NCI-H2081 treated with DMSO at 0.1 percent for 48 hours (cell line): Measurements from ENCODE around the gene CCDC92.

Source experiments
- DNase-seq: peaks from one replicate; lab custom pipeline; 2025; lab: John Stamatoyannopoulos, UW

Gene CCDC92

GRCh38 chr12:123908884-123909725 lies 63.5 kb downstream of the CCDC92 start:
- DNase-seq = no peak

GRCh38 chr12:123907726-123908476 lies 64.7 kb downstream of the CCDC92 start:
- no peak for DNase-seq

GRCh38 chr12:123906711-123907420 lies 65.8 kb downstream of the CCDC92 start:
- no peak for DNase-seq

DNA sequence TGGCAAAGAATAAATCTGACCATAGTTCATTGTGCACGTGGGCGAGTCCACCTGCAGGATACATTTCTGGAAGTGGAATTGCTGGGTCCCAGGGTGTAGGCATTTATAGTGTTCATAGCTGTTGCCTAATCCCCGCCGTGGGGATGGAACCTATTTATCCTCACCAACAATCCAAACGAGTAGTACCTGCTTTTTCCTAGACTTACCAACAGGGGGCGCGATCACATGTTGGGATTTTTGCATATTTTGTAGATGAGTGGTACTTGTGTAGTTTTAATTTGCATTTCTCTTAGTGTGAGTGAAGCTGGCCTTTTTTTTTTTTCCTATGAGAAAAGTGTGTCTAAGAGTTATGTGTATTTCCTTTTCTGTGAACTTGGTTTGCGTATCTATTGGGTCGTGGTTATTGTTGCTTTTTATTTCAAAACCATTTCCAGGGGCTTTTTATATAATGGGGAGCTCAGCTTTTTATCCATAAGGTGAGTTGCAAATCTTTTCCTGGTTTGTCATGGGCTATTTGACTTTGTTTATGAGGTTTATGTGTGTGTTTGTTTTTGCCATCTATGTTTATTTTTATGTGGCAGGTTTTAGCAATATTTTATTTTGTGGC lies 67.2 kb downstream of the CCDC92 start:
- no peak for DNase-seq

- DNase-seq = no peak
These were observed 69.1 kb downstream of the CCDC92 start for GRCh38 chr12:123903301-123904065.

- DNase-seq = no peak
These were observed 69.8 kb downstream of the CCDC92 start for GRCh38 chr12:123902821-123903220.

- no peak for DNase-seq
These were observed 71.7 kb downstream of the CCDC92 start for GRCh38 chr12:123900871-123901376.

DNA sequence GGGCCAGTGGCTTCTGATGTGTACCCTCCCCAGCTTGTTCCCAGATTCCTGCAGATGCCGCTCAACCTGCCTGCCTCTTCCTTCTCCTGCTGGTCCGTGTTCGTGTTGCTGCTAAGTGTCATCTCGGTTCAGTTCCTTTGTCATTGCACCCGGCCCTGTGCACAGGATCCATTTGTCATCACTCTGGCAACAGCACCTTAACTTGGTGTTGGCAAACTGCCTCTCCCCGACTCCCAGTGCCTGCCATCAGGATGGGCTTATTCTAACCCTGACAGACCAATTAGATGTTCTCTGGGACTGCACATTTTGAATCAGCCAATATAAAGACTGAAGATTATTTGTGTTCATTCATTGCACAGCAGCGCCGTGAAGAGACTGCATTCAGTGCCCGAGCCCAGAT lies 73.3 kb downstream of the CCDC92 start:
- DNase-seq = no peak

- no peak for DNase-seq
These were observed 74.0 kb downstream of the CCDC92 start for GRCh38 chr12:123898673-123899072.

- DNase-seq = no peak
These were observed 75.4 kb downstream of the CCDC92 start for GRCh38 chr12:123897221-123897620.

GRCh38 chr12:123896767-123897166 lies 75.9 kb downstream of the CCDC92 start:
- DNase-seq = no peak

DNA sequence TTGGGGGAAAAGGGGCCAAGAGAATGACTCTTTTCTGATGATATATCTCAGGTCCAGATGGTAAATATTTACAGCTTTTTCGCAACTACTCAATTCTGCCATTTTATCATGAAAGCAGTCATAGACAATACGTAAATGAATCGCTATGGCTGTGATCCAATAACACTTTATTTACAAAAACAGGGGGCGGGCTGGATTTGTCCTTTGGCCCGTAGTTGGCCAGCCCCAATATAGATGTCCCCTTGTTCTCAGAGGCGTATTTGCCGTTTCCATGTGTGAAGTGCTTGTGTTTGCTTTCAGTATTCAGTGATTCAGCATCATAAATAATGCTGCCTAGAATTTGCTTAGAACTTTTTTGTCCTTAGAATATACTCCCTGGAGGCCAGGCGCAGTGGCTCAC lies 77.2 kb downstream of the CCDC92 start:
- DNase-seq = no peak

- DNase-seq = no peak
These were observed 77.7 kb downstream of the CCDC92 start for GRCh38 chr12:123894823-123895345.

- DNase-seq = no peak
These were observed 79.4 kb downstream of the CCDC92 start for GRCh38 chr12:123893276-123893675.

- DNase-seq = no peak
These were observed 79.8 kb downstream of the CCDC92 start for GRCh38 chr12:123892853-123893252.

DNA sequence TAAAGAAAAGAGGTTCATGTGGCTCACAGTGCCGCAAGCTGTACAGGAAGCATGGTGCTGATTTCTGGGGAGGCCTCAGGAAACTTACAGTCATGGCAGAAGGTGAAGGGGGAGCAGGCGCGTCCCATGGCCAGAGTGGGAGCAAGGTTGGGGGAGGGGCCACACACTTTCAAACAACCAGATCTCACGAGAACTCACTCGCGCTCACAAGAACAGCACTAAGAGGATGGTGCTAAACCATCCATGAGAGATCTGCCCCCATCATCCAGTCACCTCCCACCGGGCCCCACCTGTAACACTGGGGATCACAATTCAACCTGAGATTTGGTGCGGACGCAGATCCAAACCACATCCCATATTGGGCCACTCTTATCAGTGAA lies 80.5 kb downstream of the CCDC92 start:
- DNase-seq = no peak

DNA sequence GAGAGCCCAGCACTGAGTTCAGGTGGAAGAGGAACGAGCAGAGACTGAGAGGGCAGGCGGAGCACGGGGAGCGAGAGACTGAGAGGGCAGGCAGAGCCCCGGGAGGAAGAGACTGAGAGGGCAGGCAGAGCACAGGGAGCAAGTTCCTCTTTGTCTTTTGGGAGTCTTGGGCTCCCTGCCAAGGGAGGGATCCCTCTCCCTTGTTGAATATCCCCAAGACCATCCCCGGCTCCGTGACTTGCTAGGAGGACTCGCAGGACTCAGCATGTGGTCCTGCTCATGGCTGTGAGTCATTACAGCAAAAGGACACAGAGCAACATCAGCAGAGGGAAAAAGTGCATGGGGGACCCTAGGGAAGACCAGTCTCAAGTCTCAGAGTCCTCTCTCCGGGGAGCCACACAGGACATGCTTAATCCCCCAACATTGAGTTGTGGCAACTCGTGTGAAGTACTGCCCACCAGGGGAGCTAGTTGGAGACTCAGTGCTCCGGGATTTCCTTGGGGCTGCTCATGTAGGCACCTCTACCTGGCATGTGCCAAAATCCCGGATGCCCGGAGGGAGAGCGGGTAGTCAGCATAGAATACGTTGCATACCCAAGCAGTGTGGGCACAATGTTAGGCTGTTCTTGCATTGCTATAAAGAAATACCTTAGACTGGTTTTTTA lies 81.0 kb downstream of the CCDC92 start:
- no peak for DNase-seq

DNA sequence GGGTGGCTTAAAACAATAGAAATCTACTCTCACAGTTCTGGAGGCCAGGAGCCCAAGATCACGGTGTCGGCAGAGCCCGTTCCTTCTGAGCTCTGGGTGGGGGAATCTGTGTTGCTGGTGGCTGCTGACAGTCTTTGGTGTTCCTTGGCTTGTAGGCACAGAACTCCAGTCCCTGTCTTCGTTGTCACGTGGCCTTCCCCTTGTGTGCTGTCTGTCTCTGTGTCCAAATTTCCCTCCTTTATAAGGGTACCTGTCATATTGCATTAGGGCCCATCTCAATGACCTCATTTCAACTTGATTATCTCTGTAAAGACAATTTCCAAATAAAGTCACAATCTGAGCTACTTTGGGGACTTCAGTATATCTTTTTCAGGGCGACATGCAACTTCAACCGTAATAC lies 81.6 kb downstream of the CCDC92 start:
- no peak for DNase-seq

GRCh38 chr12:123890536-123890902 lies 82.1 kb downstream of the CCDC92 start:
- no peak for DNase-seq

GRCh38 chr12:123889848-123890535 lies 82.6 kb downstream of the CCDC92 start:
- DNase-seq = no peak
